HEK293 (cell line): ENCODE measurements around the gene DHRS3.
"Not testable (repeated sequence)": the region's sequence is repeated elsewhere in the genome, so short reads cannot be mapped to it uniquely, and the experiment has no call there.

Source experiments
- CTCF ChIA-PET: fragments of 350-600 bp; formaldehyde crosslinking; extraction: SDS; loops from one replicate; lab custom pipeline; 2021; ENCODE audit warnings: antibody characterized with exemption; lab: Yijun Ruan, JAX
- POLR2A ChIA-PET: fragments of 300-600 bp; formaldehyde crosslinking; extraction: SDS; loops from one replicate; lab custom pipeline; 2020; ENCODE audit warnings: antibody characterized with exemption, inconsistent platforms; lab: Yijun Ruan, JAX
- H3K27ac ChIP-seq: fragments of 200-500 bp; sonication (Bioruptor generic); 2 replicates; pipeline ENCODE4 v1.5.1; 2014; ENCODE audit warnings: low read depth, low read length, control low read depth, inconsistent platforms; ENCODE audit errors: extremely low read depth
- H3K36me3 ChIP-seq, 2 experiments: fragments of 200-500 bp in 1 of 2; sonication (Bioruptor generic) in 1 of 2; 1 replicate in 1 of 2; 2 replicates in 1 of 2; pipeline ENCODE4 v1.5.1; 2014 to 2017; ENCODE audit warnings: inconsistent platforms in 2 of 2, low read length in 2 of 2; ENCODE audit not compliant: control insufficient read depth in 2 of 2, insufficient read depth in 1 of 2
- H3K4me1 ChIP-seq: fragments of 200-500 bp; sonication (Bioruptor generic); 2 replicates; pipeline ENCODE4 v1.5.1; 2014; ENCODE audit warnings: mild to moderate bottlenecking, low read length, inconsistent platforms; ENCODE audit not compliant: control insufficient read depth, insufficient read depth
- H3K4me3 ChIP-seq: 2 replicates; pipeline ENCODE4 v1.5.1; 2011; ENCODE audit warnings: low read depth, mild to moderate bottlenecking, control low read depth, low read length, moderate library complexity
- H3K9me3 ChIP-seq: fragments of 200-500 bp; sonication (Bioruptor generic); 2 replicates; pipeline ENCODE4 v1.5.1; 2014; ENCODE audit warnings: low read depth, low read length, inconsistent platforms; ENCODE audit not compliant: control insufficient read depth, insufficient read depth
- GLI4 ChIP-seq: fragments of 450-650 bp; formaldehyde crosslinking; IDR thresholded peaks from 2 replicates; pipeline ENCODE4 v1.5.1; 2016; ENCODE audit warnings: missing biosample characterization, missing genetic modification characterization
- HOXA7 ChIP-seq: sonication (generic); formaldehyde crosslinking; IDR thresholded peaks from 2 replicates; pipeline ENCODE4 v1.8.1; 2022; ENCODE audit warnings: missing genetic modification reagents, borderline replicate concordance
- KLF16 ChIP-seq: fragments of 450-650 bp; formaldehyde crosslinking; IDR thresholded peaks from 2 replicates; pipeline ENCODE4 v1.5.1; 2017; ENCODE audit warnings: missing biosample characterization, missing genetic modification characterization
- MYNN ChIP-seq: fragments of 450-650 bp; formaldehyde crosslinking; IDR thresholded peaks from 2 replicates; pipeline ENCODE4 v1.5.1; 2016; ENCODE audit warnings: missing biosample characterization, missing genetic modification characterization, borderline replicate concordance
- SCRT2 ChIP-seq: fragments of 450-650 bp; formaldehyde crosslinking; IDR thresholded peaks from 2 replicates; pipeline ENCODE4 v1.5.1; 2016; ENCODE audit warnings: missing biosample characterization, missing genetic modification characterization
- ZBTB17 ChIP-seq: fragments of 450-650 bp; formaldehyde crosslinking; IDR thresholded peaks from 2 replicates; pipeline ENCODE4 v1.5.1; 2016; ENCODE audit warnings: missing biosample characterization, missing genetic modification characterization
- ZFP3 ChIP-seq: fragments of 450-650 bp; formaldehyde crosslinking; IDR thresholded peaks from 2 replicates; pipeline ENCODE4 v1.5.1; 2016; ENCODE audit warnings: low read depth, missing biosample characterization, missing genetic modification characterization
- ZNF114 ChIP-seq: fragments of 450-650 bp; formaldehyde crosslinking; IDR thresholded peaks from 2 replicates; pipeline ENCODE4 v1.5.0; 2017; ENCODE audit warnings: missing biosample characterization, missing genetic modification characterization
- ZNF221 ChIP-seq: fragments of 450-650 bp; formaldehyde crosslinking; IDR thresholded peaks from 2 replicates; pipeline ENCODE4 v1.5.1; 2017; ENCODE audit warnings: missing biosample characterization, missing genetic modification characterization, borderline replicate concordance
- ZNF292 ChIP-seq: fragments of 450-650 bp; formaldehyde crosslinking; IDR thresholded peaks from 2 replicates; pipeline ENCODE4 v1.5.1; 2016; ENCODE audit warnings: low read depth, missing biosample characterization, missing genetic modification characterization, borderline replicate concordance
- ZNF335 ChIP-seq: fragments of 450-650 bp; formaldehyde crosslinking; conservative IDR thresholded peaks from 2 replicates; pipeline ENCODE4 v1.5.1; 2016; ENCODE audit warnings: missing biosample characterization, missing genetic modification characterization
- ZNF350 ChIP-seq: fragments of 450-650 bp; formaldehyde crosslinking; IDR thresholded peaks from 2 replicates; pipeline ENCODE4 v1.5.0; 2017; ENCODE audit warnings: missing biosample characterization, mild to moderate bottlenecking, missing genetic modification characterization
- ZNF354C ChIP-seq: fragments of 450-650 bp; formaldehyde crosslinking; IDR thresholded peaks from 2 replicates; pipeline ENCODE4 v1.5.1; 2016; ENCODE audit warnings: missing biosample characterization, missing genetic modification characterization, low read depth, borderline replicate concordance
- ZNF501 ChIP-seq: fragments of 450-650 bp; formaldehyde crosslinking; IDR thresholded peaks from 2 replicates; pipeline ENCODE4 v1.5.1; 2016; ENCODE audit warnings: missing biosample characterization, missing genetic modification characterization
- ZNF514 ChIP-seq: fragments of 450-650 bp; formaldehyde crosslinking; IDR thresholded peaks from 2 replicates; pipeline ENCODE4 v1.5.1; 2016; ENCODE audit warnings: missing biosample characterization, missing genetic modification characterization
- ZNF529 ChIP-seq: fragments of 450-650 bp; formaldehyde crosslinking; IDR thresholded peaks from 2 replicates; pipeline ENCODE4 v1.5.1; 2017; ENCODE audit warnings: missing genetic modification characterization, missing biosample characterization; ENCODE audit not compliant: insufficient replicate concordance
- ZNF530 ChIP-seq: fragments of 450-650 bp; formaldehyde crosslinking; IDR thresholded peaks from 2 replicates; pipeline ENCODE4 v1.5.1; 2016; ENCODE audit warnings: low read depth, missing biosample characterization, missing genetic modification characterization
- ZNF571 ChIP-seq: fragments of 450-650 bp; formaldehyde crosslinking; IDR thresholded peaks from 2 replicates; pipeline ENCODE4 v1.5.0; 2017; ENCODE audit warnings: missing biosample characterization, missing genetic modification characterization
- ZNF623 ChIP-seq: fragments of 450-650 bp; formaldehyde crosslinking; IDR thresholded peaks from 2 replicates; pipeline ENCODE4 v1.5.1; 2016; ENCODE audit warnings: missing biosample characterization, missing genetic modification characterization
- ZNF670 ChIP-seq: fragments of 450-650 bp; formaldehyde crosslinking; IDR thresholded peaks from 2 replicates; pipeline ENCODE4 v1.5.1; 2016; ENCODE audit warnings: missing biosample characterization, missing genetic modification characterization, low read depth
- ZNF677 ChIP-seq: fragments of 450-650 bp; IDR thresholded peaks from 2 replicates; pipeline ENCODE4 v1.5.0; 2018; ENCODE audit warnings: missing biosample characterization, mild to moderate bottlenecking, missing genetic modification characterization, moderate library complexity
- ZNF785 ChIP-seq: fragments of 450-650 bp; formaldehyde crosslinking; IDR thresholded peaks from 2 replicates; pipeline ENCODE4 v1.5.1; 2016; ENCODE audit warnings: missing biosample characterization, missing genetic modification characterization
- TF ChIP-seq, protein P1 (sequence below): fragments of 450-650 bp; formaldehyde crosslinking; IDR thresholded peaks from 2 replicates; pipeline ENCODE4 v1.5.1; 2017; ENCODE audit warnings: missing biosample characterization, mild to moderate bottlenecking, missing genetic modification characterization, moderate library complexity
- TF ChIP-seq, protein P2 (sequence below): fragments of 450-650 bp; formaldehyde crosslinking; IDR thresholded peaks from 2 replicates; pipeline ENCODE4 v1.5.1; 2016; ENCODE audit warnings: missing biosample characterization, missing genetic modification characterization

The DHRS3 gene

DNA sequence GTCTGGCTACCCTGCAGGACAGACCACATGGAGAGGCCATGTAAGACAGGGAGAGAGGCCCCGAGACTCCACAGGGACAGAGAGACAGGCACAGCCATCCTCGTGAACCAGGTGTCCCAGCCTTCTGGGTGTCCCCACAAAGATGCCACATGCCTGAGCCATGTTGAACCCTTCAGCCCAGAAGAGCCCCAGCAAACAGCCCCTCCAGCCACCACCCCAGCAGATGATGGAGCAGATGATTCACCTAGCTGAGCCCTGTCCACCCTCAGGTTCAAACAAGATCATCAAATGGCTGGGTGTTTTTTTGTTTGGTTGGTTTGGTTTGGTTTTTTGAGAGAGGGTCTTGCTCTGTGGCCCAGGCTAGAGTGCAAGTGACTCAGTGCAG lies 78.7 kb downstream of the DHRS3 start:
- H3K9me3 ChIP-seq, result no peaks in the 10 kb centered on the region
- H3K4me3 ChIP-seq, result no peak overlapping the region
- TF ChIP-seq ZFP3 (no peak), HOXA7 (no peak), GLI4 (tag by site-specific recombination) (no peak), ZNF335 (tag by site-specific recombination) (no peak), ZNF670 (no peak)
- no peaks in the 10 kb centered on the region for H3K36me3 ChIP-seq
- peaks cover 5% of the 10 kb centered on the region; the same call in 1 of the 2 replicates for H3K4me1 ChIP-seq
- ChIA-PET POLR2A (interaction anchor here (0.8 to 2.0 kb wide), 3 partner anchors 57 to 77 kb away, joined by 3 to 5 read pairs (median 3); no protein-coding TSS in a partner anchor), CTCF (no interaction called here)
- no peak overlapping the region for H3K27ac ChIP-seq

DNA sequence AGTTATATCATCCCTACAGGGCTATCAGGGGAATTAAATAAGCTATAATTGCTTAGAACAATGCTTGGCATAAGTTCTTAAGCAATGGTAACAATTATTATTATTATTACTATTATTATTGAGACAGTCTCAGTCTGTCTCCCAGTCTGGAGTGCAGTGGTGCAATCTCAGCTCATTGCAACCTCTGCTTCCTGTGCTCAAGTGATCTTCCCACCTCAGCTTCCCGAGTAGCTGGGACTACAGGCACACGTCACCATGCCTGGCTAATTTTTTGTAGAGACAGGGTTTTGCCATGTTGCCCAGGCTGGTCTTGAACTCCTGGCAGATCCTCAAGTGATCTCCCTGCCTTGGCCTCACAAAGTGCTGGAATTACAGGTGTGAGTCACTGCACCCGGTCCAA lies 79.5 kb downstream of the DHRS3 start:
- not testable (repeated sequence) for H3K9me3 ChIP-seq, H3K27ac ChIP-seq, H3K4me3 ChIP-seq, H3K36me3 ChIP-seq, H3K4me1 ChIP-seq
- POLR2A ChIA-PET, result interaction anchor here (2.0 kb wide), 1 partner anchor 58 kb away, joined by 5 read pairs; no protein-coding TSS in a partner anchor
- CTCF ChIA-PET, result interaction anchor here (0.6 to 0.7 kb wide), 2 partner anchors 17 to 225 kb away, joined by 3 read pairs; no protein-coding TSS in a partner anchor

DNA sequence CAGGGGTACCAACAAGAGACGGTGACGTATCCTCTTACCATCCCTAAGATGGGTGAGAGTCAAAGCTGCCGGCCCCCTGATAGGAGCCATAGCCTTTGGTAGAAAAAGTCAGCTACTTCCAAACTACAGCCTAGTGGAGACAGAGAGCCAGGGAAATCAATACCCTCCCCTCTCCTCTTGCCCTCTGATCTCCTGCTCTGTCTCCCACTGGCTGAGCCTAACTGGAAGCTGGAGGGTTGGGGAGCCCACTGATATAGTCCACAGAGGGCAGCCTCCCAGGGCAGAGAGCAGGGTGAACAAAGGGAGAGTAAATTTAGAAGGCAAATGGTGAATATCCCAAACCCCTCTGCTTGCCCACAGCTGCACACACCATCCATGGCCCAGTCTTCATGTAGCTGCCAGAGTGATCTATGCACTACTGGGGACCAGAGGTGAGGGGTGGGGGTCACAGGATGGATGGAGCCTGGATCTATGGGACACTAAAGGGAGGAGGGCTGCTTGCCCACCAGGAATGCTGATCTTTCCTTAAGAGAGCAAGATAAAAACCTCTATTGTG lies 80.0 kb downstream of the DHRS3 start:
- no peaks in the 10 kb centered on the region for H3K36me3 ChIP-seq
- CTCF ChIA-PET, result interaction anchor here (0.6 to 0.7 kb wide), 2 partner anchors 17 to 225 kb away, joined by 3 read pairs; no protein-coding TSS in a partner anchor
- no peak overlapping the region for H3K27ac ChIP-seq
- no peaks in the 10 kb centered on the region for H3K9me3 ChIP-seq
- H3K4me1 ChIP-seq, result no peaks in the 10 kb centered on the region
- TF ChIP-seq, protein P1, sequence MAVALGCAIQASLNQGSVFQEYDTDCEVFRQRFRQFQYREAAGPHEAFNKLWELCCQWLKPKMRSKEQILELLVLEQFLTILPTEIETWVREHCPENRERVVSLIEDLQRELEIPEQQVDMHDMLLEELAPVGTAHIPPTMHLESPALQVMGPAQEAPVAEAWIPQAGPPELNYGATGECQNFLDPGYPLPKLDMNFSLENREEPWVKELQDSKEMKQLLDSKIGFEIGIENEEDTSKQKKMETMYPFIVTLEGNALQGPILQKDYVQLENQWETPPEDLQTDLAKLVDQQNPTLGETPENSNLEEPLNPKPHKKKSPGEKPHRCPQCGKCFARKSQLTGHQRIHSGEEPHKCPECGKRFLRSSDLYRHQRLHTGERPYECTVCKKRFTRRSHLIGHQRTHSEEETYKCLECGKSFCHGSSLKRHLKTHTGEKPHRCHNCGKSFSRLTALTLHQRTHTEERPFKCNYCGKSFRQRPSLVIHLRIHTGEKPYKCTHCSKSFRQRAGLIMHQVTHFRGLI (tag by site-specific recombination), result no peak
- TF ChIP-seq, all 188 proteins: peak for 0
- POLR2A ChIA-PET, result no interaction called here
- no peak overlapping the region for H3K4me3 ChIP-seq

DNA sequence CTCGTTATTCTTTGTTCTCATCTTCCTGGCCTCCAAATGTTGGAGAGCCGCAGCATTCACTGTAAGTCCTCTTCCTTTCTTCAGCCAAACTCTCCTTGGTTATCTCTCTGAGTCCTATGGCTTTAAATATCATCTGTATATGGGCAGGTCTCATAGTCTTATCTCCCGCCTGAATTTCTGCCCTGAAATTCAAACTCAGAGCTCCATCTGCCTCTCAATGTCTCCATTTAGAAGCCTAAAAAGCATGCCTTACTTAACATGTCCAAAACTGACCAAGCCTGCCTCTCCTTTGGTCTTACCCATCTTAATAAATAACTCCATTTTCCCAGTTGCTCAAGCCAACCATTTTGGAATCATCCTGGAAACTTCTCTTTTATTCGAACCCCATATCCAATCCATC lies 80.7 kb downstream of the DHRS3 start:
- Histone ChIP-seq H3K27ac (no peak overlapping the region), H3K4me1 (no peaks in the 10 kb centered on the region), H3K9me3 (no peaks in the 10 kb centered on the region), H3K36me3 (no peaks in the 10 kb centered on the region), H3K4me3 (no peak overlapping the region)
- POLR2A ChIA-PET, result no interaction called here
- TF ChIP-seq, protein P2, sequence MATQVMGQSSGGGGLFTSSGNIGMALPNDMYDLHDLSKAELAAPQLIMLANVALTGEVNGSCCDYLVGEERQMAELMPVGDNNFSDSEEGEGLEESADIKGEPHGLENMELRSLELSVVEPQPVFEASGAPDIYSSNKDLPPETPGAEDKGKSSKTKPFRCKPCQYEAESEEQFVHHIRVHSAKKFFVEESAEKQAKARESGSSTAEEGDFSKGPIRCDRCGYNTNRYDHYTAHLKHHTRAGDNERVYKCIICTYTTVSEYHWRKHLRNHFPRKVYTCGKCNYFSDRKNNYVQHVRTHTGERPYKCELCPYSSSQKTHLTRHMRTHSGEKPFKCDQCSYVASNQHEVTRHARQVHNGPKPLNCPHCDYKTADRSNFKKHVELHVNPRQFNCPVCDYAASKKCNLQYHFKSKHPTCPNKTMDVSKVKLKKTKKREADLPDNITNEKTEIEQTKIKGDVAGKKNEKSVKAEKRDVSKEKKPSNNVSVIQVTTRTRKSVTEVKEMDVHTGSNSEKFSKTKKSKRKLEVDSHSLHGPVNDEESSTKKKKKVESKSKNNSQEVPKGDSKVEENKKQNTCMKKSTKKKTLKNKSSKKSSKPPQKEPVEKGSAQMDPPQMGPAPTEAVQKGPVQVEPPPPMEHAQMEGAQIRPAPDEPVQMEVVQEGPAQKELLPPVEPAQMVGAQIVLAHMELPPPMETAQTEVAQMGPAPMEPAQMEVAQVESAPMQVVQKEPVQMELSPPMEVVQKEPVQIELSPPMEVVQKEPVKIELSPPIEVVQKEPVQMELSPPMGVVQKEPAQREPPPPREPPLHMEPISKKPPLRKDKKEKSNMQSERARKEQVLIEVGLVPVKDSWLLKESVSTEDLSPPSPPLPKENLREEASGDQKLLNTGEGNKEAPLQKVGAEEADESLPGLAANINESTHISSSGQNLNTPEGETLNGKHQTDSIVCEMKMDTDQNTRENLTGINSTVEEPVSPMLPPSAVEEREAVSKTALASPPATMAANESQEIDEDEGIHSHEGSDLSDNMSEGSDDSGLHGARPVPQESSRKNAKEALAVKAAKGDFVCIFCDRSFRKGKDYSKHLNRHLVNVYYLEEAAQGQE (tag by site-specific recombination), result no peak
- no peak for TF ChIP-seq SCRT2
- no peak for TF ChIP-seq KLF16 (tag by site-specific recombination)
- no peak for TF ChIP-seq ZNF114 (tag by site-specific recombination)
- TF ChIP-seq ZNF501 (tag by site-specific recombination), result no peak
- TF ChIP-seq ZNF354C, result no peak
- no peak for TF ChIP-seq ZNF571
- TF ChIP-seq ZNF530 (tag by site-specific recombination), result no peak
- TF ChIP-seq ZNF677, result no peak
- no peak for TF ChIP-seq ZNF785 (tag by site-specific recombination)
- no peak for TF ChIP-seq ZNF514 (tag by site-specific recombination)
- no peak for TF ChIP-seq ZNF350 (tag by site-specific recombination)
- TF ChIP-seq MYNN, result no peak
- no peak for TF ChIP-seq ZNF221
- TF ChIP-seq ZBTB17 (tag by site-specific recombination), result no peak
- no peak for TF ChIP-seq ZNF623 (tag by site-specific recombination)
- no peak for TF ChIP-seq ZNF529 (tag by site-specific recombination)
- no peak for TF ChIP-seq ZNF670
- no peak for TF ChIP-seq ZNF292 (tag by site-specific recombination)
- CTCF ChIA-PET, result no interaction called here
